NCI-H1436 treated with DMSO at 0.1 percent for 48 hours (cell line): ENCODE measurements around the gene CSN3.
"Not testable (repeated sequence)": the region's sequence is repeated elsewhere in the genome, so short reads cannot be mapped to it uniquely, and the experiment has no call there.

Source experiments
- DNase-seq: peaks from one replicate; lab custom pipeline; 2025; lab: John Stamatoyannopoulos, UW

Gene CSN3

GRCh38 chr4:70242297-70242696 lies at the start of gene CSN3:
Gene CSN3, plus strand, starts transcription at chr4:70242597. Its CDS starts 2,223 bp downstream, at chr4:70244820.
- DNase-seq, result not testable (repeated sequence)

DNA sequence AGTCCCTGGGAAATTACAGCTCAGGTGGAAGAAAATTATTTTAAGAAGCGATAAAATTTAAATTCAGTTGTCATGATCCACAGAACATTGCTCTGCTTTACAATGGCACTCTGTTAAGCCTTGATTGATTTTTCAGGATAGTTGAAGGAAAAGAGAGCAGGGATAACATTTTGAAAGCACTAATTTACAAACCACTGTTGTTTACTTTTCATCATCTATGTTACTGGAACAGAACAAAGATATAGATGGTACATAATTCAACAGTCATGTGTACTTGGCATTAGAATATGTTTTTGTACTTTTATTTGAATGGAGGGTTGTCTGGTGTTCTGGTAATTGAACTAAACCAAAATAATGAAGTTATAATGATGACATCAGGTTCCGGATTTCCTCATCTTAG lies 49.5 kb upstream of the CSN3 start:
- no peak for DNase-seq

DNA sequence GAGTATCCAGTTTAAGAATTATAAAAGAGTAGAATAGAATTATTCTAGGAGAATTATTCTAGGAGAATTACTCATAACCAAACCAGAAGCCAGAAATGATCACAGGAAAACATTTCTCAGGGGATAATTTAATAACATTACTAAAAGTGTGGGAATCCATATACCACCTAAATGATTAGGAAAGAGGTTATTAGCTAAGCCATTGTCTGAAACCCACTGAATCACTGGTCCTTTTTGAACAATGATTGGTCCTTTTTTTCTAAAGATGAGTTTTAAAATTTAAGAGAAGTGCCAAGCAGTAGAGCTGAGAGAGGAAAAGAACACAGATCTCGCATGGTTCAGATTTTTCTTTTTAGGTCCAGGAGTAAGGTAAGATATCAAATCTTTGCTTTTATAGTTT lies 47.0 kb upstream of the CSN3 start, which contains the start of gene ODAM:
ODAM (plus strand) TSS at position 301 of the 400 bp plus-strand sequence. CDS start 819 bp downstream, outside the sequence.
- DNase-seq, result no peak

GRCh38 chr4:70196857-70197256 lies 45.5 kb upstream of the CSN3 start:
- no peak for DNase-seq

GRCh38 chr4:70197842-70198241 lies 44.6 kb upstream of the CSN3 start:
- no peak for DNase-seq

- no peak for DNase-seq
These were observed 38.8 kb upstream of the CSN3 start for GRCh38 chr4:70203601-70204000.

DNA sequence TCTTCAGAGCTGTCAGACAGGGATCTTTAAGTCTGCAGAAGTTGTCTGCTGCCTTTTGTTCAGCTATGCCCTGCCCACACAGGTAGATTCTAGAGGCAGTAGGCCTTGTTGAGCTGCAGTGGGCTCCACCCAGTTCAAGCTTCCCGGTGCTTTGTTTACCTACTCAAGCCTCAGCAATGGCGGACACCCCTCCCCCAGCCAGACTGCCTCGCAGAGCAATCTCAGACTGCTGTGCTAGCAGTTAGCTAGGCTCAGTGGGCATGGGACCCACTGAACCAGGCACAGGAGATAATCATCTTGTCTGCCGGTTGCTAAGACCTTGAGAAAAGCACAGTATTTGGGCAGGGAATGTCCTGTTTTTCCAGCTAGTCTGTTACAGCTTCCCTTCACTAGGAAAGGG lies 29.6 kb upstream of the CSN3 start:
- not testable (repeated sequence) for DNase-seq

- not testable (repeated sequence) for DNase-seq
These were observed 26.3 kb upstream of the CSN3 start for GRCh38 chr4:70216109-70216508.

DNA sequence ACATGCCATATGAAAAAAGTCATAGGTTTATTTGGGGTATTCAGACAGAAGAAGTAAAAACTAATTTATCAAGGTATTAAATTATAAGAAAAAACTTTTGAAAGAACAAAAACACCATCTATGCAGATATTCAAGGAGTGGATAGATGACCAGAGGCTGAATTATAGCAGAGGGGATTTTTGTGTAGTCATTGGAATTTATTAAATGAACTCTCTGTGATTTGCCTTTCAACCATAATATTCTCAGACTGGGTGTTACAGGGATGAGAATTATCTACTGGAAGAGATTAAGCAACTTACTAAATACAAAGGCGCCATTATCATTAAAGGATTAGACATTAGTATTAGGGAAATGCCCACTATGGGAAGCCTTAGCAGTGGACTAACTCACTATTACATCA lies 25.8 kb upstream of the CSN3 start:
- not testable (repeated sequence) for DNase-seq

DNA sequence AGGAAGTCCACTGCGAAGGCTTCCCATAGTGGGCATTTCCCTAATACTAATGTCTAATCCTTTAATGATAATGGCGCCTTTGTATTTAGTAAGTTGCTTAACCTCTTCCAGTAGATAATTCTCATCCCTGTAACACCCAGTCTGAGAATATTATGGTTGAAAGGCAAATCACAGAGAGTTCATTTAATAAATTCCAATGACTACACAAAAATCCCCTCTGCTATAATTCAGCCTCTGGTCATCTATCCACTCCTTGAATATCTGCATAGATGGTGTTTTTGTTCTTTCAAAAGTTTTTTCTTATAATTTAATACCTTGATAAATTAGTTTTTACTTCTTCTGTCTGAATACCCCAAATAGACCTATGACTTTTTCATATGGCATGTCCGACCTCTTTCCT lies 21.0 kb upstream of the CSN3 start:
- not testable (repeated sequence) for DNase-seq

GRCh38 chr4:70221818-70222217 lies 20.6 kb upstream of the CSN3 start:
- DNase-seq, result not testable (repeated sequence)

GRCh38 chr4:70225824-70226223 lies 16.6 kb upstream of the CSN3 start, which contains the start of gene FDCSP:
Gene FDCSP, plus strand, starts transcription at chr4:70226124. Its CDS starts 5,071 bp downstream, at chr4:70231195.
- no peak for DNase-seq

DNA sequence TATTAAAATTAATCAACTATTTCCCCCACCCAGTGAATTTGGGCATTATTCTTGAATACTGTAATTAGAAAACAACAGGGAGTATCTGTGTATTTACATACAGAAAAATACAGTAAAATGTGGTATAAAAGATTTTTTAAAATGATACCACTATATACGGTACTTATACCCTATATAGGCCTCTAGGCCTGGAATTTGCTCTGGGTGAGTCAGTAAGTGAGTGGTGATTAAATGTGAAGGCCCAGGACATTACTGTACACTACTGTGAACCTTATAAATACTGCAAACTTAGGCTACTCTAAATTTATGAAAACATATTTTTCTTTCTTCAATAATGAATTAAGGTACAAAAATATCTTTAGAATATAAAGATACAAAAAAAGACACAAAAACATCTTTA lies 6.3 kb upstream of the CSN3 start:
- no peak for DNase-seq

- no peak for DNase-seq
These were observed 3.1 kb upstream of the CSN3 start for GRCh38 chr4:70239131-70239883.

DNA sequence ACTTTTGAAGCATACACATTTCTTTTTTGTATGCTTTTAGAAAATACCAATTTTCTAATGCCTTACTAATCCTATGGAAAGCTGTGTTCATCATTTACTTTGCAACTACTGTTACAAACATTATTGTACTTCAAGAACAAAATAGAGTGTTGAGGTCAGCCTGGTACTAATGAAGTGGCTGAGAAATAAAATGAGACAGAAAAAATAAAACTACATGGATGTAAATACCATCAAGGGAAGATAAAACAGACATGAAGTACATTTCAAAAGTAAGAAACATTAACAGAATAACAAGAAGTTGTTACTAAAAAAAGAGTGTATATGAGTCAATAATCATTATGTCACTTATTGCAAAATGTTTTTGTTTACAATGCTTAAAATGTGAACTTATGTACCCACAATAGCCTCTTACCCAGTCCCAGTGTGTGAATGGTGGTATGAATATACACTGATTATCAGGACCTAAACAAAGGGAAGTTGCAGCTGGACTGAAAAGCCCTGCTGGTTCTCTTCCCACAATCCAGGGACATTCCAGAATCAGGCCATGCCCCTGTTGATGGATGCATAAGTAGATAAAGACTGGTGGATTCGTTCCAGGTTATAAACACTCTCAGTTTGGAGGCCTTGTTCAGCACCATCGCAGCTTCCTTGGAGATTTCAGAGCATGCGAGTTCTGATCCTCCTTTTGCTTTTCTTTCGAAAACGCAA lies 2.4 kb upstream of the CSN3 start:
- no peak for DNase-seq

GRCh38 chr4:70243091-70243490 lies 694 bp downstream of the CSN3 start:
- DNase-seq, result no peak

DNA sequence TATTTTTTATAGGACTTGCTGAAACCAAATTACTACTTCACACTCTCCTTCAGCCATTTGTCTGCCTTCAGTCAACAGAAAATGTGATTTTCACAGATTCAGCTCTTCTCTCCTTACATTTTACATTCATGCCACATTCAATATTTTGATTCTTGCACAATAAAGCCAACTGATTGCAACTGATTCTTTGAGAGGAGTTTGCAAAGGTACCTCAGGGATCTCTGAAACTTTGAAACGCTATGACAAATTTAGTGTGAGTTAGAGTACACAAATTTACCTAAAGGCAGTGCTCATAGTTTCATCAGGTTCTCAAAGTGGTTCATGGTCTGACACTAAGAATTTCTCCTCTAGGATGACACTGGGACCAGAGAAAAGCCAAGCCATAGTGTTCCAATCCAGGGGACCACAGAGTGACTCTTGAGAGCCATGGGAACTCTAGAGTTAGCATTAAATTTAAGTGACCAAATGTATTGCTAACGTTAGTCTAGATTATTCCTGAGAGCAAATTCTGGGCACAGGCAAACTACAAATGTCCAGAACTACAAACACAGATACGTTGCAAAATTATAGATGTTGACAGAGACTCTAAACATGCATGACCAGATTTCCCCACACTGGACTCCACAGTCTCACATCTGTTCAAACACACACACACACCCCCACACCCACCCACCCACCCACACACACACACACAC lies 9.0 kb downstream of the CSN3 start:
- DNase-seq, result no peak

DNA sequence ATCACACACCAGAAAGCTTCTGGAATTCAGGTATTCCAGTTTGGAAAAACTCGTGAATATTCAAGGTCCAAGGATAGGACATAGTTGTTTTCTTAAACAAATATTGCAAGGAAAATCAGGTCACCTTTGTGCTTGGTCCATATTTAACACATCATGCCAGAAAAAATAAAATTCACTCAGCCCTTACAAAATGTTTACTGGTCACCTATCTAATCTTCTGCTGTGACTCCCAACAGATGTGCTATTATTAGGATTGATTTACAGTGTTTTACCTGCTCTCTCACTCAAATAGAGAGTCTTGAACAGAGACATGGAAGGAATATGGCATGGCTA lies 9.5 kb downstream of the CSN3 start:
- no peak for DNase-seq

GRCh38 chr4:70269674-70270073 lies 27.3 kb downstream of the CSN3 start:
- no peak for DNase-seq

DNA sequence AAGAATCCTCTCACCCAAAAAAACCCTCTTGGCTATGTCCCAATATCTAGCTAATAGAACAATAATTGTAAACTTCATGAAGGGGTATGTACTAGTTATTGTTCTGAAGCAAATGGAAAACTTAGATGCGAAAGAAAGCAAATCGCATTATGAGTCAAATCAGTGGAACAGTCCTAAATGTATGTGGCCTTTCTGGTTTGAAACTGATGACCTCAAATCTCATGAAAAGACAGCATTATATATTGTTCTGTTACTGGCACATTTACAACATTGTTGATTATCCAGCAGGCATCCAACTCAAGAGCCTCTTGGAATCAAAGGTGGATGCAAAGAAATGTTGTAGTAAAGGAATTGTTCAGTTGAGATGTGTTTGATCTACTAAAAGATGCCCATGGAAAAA lies 34.7 kb downstream of the CSN3 start:
- no peak for DNase-seq

DNA sequence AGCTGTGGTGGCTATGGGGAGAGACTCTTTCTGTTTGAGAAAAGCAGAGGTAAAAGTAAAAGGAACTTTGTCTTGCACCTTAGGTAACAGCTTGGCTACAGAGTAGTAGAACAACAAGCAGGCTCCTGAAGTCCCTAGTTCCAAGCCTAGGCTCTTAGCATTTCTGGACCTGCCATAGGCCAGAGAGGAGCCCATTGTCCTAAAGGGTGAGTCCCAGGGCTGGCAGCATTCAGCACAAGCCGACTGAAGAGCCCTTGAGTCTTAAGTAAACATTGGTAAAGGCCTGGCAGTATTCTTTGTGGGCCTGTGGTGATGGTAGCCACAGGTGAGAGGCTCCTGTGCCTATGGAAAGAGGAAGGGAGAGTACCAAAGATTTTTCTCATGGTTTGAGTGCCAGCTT lies 38.2 kb downstream of the CSN3 start:
- no peak for DNase-seq

- DNase-seq, result no peak
These were observed 46.3 kb downstream of the CSN3 start for GRCh38 chr4:70288651-70289050.

GRCh38 chr4:70291341-70291740 lies 48.9 kb downstream of the CSN3 start:
- no peak for DNase-seq
